HCT116 (cell line): Measurements from ENCODE around the gene KRTAP5-4. TPM values are rescaled to one million over a fixed set of nuclear protein-coding genes. Genes with fewer than 3 reads are reported as not detected.

Experiments used
- ATAC-seq: fragments of 200-7000 bp; cut with Tn5 transposase; 2 replicates; pipeline ENCODE4 v1.9.1; 2020; ENCODE audit warnings: mild to moderate bottlenecking, moderate library complexity
- BruUV-seq: library from RNA; stranded (reverse); fragments of 400-500 nt; replicated peaks from 2 replicates; lab custom pipeline; 2021; lab: Mats Ljungman, UMichigan
- CTCF ChIA-PET: fragments of 300-600 bp; sonication (Branson Sonifier 250); formaldehyde crosslinking; loops from one replicate; lab custom pipeline; 2021; ENCODE audit warnings: antibody characterized with exemption; lab: Charles Lee
- POLR2A ChIA-PET: fragments of 300-600, 350-600 bp; sonication (Branson Sonifier 250); formaldehyde crosslinking; loops from one replicate; lab custom pipeline; 2021; ENCODE audit warnings: antibody characterized with exemption; lab: Charles Lee
- RAD21 ChIA-PET, 2 experiments: fragments of 300-600 bp; sonication (Branson Sonifier 250); formaldehyde crosslinking; loops; one replicate each; lab custom pipeline; 2023; ENCODE audit warnings: low total read pairs in 2 of 2; ENCODE audit not compliant: uncharacterized antibody in 2 of 2, unreplicated experiment in 2 of 2, low non-redundant PET in 1 of 2; lab: Charles Lee
- DNase-seq: peaks from one replicate; pipeline ENCODE4 v3.0.0-alpha.2; 2010; ENCODE audit warnings: low read depth, low spot score
- H2AFZ ChIP-seq: fragments of 200-600 bp; shearing (Covaris generic), sonication (generic); 2 replicates; pipeline ENCODE4 v1.6.1; 2017; ENCODE audit warnings: low read depth, mixed run types, mixed read lengths, antibody characterized with exemption, low read length; ENCODE audit not compliant: poor library complexity, severe bottlenecking
- H3K27ac ChIP-seq: 2 replicates; pipeline ENCODE4 v1.5.1; 2012; ENCODE audit warnings: low read depth, low read length
- H3K27me3 ChIP-seq: fragments of 200-600 bp; sonication (generic); 2 replicates; pipeline ENCODE4 v1.6.1; 2016; ENCODE audit warnings: mixed run types, low read length, mixed read lengths; ENCODE audit not compliant: insufficient read depth
- H3K36me3 ChIP-seq, 2 experiments: fragments of 200-500 bp in 1 of 2; fragments of 200-600 bp in 1 of 2; sonication (Bioruptor generic) in 1 of 2; sonication (generic) in 1 of 2; 2 replicates each; pipeline versions ENCODE4 v1.5.1 to v1.6.1; 2014 to 2016; ENCODE audit warnings: low read length in 2 of 2, inconsistent platforms in 1 of 2, mixed read lengths in 1 of 2, mixed run types in 1 of 2; ENCODE audit not compliant: insufficient read depth in 2 of 2, control insufficient read depth in 1 of 2
- H3K4me1 ChIP-seq, 2 experiments: fragments of 200-600 bp in 1 of 2; sonication (generic) in 1 of 2; 2 replicates each; pipeline versions ENCODE4 v1.5.1 to v1.6.1; 2012 to 2017; ENCODE audit warnings: low read length in 2 of 2, inconsistent platforms in 1 of 2, mild to moderate bottlenecking in 1 of 2, mixed read lengths in 1 of 2, mixed run types in 1 of 2, moderate library complexity in 1 of 2; ENCODE audit not compliant: insufficient read depth in 2 of 2, control insufficient read depth in 1 of 2
- H3K4me2 ChIP-seq: fragments of 200-600 bp; sonication (generic); 2 replicates; pipeline ENCODE4 v1.6.1; 2017; ENCODE audit warnings: mixed run types, low read length, mixed read lengths
- H3K4me3 ChIP-seq, 2 experiments: fragments of 200-600 bp in 1 of 2; sonication (generic) in 1 of 2; replicated peaks in 1 of 2; 2 replicates each; pipeline ENCODE4 v1.5.1; 2011 to 2016; ENCODE audit warnings: low read length in 2 of 2, control low read depth in 1 of 2, low read depth in 1 of 2, mild to moderate bottlenecking in 1 of 2, mixed read lengths in 1 of 2, mixed run types in 1 of 2
- H3K79me2 ChIP-seq: fragments of 200-600 bp; sonication (generic); 2 replicates; pipeline ENCODE4 v1.6.1; 2017; ENCODE audit warnings: mild to moderate bottlenecking, mixed run types, low read length, moderate library complexity, mixed read lengths; ENCODE audit not compliant: insufficient read depth
- H3K9ac ChIP-seq: fragments of 200-600 bp; sonication (generic); 2 replicates; pipeline ENCODE4 v1.6.1; 2016; ENCODE audit warnings: low read length, mixed read lengths
- H3K9me2 ChIP-seq: fragments of 200-600 bp; sonication (generic), shearing (Covaris generic); 2 replicates; pipeline ENCODE4 v1.6.1; 2017; ENCODE audit warnings: mixed run types, mild to moderate bottlenecking, moderate library complexity; ENCODE audit not compliant: insufficient read depth
- H3K9me3 ChIP-seq, 2 experiments: fragments of 200-500 bp in 1 of 2; fragments of 200-600 bp in 1 of 2; sonication (Bioruptor generic) in 1 of 2; sonication (generic) in 1 of 2; 2 replicates each; pipeline ENCODE4 v1.6.1; 2014 to 2017; ENCODE audit warnings: low read length in 2 of 2, mixed read lengths in 2 of 2, inconsistent platforms in 1 of 2, low read depth in 1 of 2, mild to moderate bottlenecking in 1 of 2, mixed run types in 1 of 2, moderate library complexity in 1 of 2; ENCODE audit not compliant: control insufficient read depth in 1 of 2, insufficient read depth in 1 of 2
- H4K20me1 ChIP-seq: fragments of 200-600 bp; sonication (generic), shearing (Covaris generic); 2 replicates; pipeline ENCODE4 v1.6.1; 2017; ENCODE audit warnings: mixed run types, mild to moderate bottlenecking, moderate library complexity; ENCODE audit not compliant: insufficient read depth
- ATF3 ChIP-seq: IDR thresholded peaks from 2 replicates; pipeline ENCODE4 v1.6.1; 2012
- CBX3 ChIP-seq: IDR thresholded peaks from 2 replicates; pipeline ENCODE4 v1.6.1; 2012; ENCODE audit warnings: low read depth
- EGR1 ChIP-seq: IDR thresholded peaks from 2 replicates; pipeline ENCODE4 v1.6.1; 2012; ENCODE audit warnings: low read depth
- EZH2phosphoT487 ChIP-seq: fragments of 200-600 bp; IDR thresholded peaks from 2 replicates; pipeline ENCODE4 v1.6.1; 2018; ENCODE audit warnings: antibody characterized with exemption, borderline replicate concordance
- MAX ChIP-seq: IDR thresholded peaks from 2 replicates; pipeline ENCODE4 v1.6.1; 2012
- POLR2A ChIP-seq: IDR thresholded peaks from 2 replicates; pipeline ENCODE4 v1.7.0; 2011; ENCODE audit warnings: borderline replicate concordance; ENCODE audit not compliant: insufficient read depth, insufficient read length; ENCODE audit errors: extremely low read depth
- POLR2AphosphoS5 ChIP-seq: IDR thresholded peaks from 2 replicates; pipeline ENCODE4 v1.6.1; 2011; ENCODE audit warnings: mild to moderate bottlenecking, low read depth, low read length, moderate library complexity
- RAD21 ChIP-seq: IDR thresholded peaks from 2 replicates; pipeline ENCODE4 v1.6.1; 2012; ENCODE audit warnings: low read depth, mild to moderate bottlenecking
- REST ChIP-seq: IDR thresholded peaks from 2 replicates; pipeline ENCODE4 v1.6.1; 2012; ENCODE audit warnings: low read depth
- SIN3A ChIP-seq: IDR thresholded peaks from 2 replicates; pipeline ENCODE4 v1.6.1; 2012; ENCODE audit warnings: low read depth
- SP1 ChIP-seq: IDR thresholded peaks from 2 replicates; pipeline ENCODE4 v1.6.1; 2012; ENCODE audit warnings: low read depth
- SRF ChIP-seq: IDR thresholded peaks from 2 replicates; pipeline ENCODE4 v1.6.1; 2012; ENCODE audit warnings: low read depth
- YY1 ChIP-seq: IDR thresholded peaks from 2 replicates; pipeline ENCODE4 v1.6.1; 2011; ENCODE audit warnings: low read length, low read depth, moderate library complexity, mild to moderate bottlenecking; ENCODE audit not compliant: insufficient replicate concordance; ENCODE audit errors: extremely low read depth
- ZBTB33 ChIP-seq: IDR thresholded peaks from 2 replicates; pipeline ENCODE4 v1.6.1; 2011; ENCODE audit warnings: mild to moderate bottlenecking, low read length, moderate library complexity; ENCODE audit not compliant: insufficient replicate concordance; ENCODE audit errors: extremely low read depth
- ZFX ChIP-seq: fragments of 450-650 bp; IDR thresholded peaks from 2 replicates; pipeline ENCODE4 v1.6.1; 2017
- ZNF274 ChIP-seq: fragments of 200-500 bp; sonication (Bioruptor generic); IDR thresholded peaks from 2 replicates; pipeline ENCODE4 v1.6.1; 2014; ENCODE audit warnings: mild to moderate bottlenecking, low read depth, low read length, inconsistent platforms
- intact Hi-C: fragments of 100-400 bp; cut with micrococcal nuclease; formaldehyde crosslinking; loops from 2 replicates; pipeline ENCODE4 v1.10.0; 2022
- total RNA-seq: library from RNA; stranded (reverse); gene quantifications from one replicate; pipeline ENCODE4 v1.2.1, GENCODE V29; 2021; ENCODE audit not compliant: unreplicated experiment

Gene KRTAP5-4
- total RNA-seq, 1 experiment from 2014 or later, result not detected

- Histone ChIP-seq H3K27ac (no peak overlapping the region), H3K4me2 (no peak overlapping the region), H4K20me1 (no peaks in the 10 kb centered on the region), H3K27me3 (no peaks in the 10 kb centered on the region; the same call in 1 of the 2 replicates), H3K9ac (no peak overlapping the region), H3K9me3 (no peaks in the 10 kb centered on the region), H3K36me3 (no peaks in the 10 kb centered on the region), H3K79me2 (no peaks in the 10 kb centered on the region), H2AFZ (no peak overlapping the region), H3K4me1 (no peaks in the 10 kb centered on the region), H3K9me2 (no peaks in the 10 kb centered on the region), H3K4me3 (no peak overlapping the region)
- ATAC-seq (no peak), DNase-seq (no peak)
- intact Hi-C loops, result no loop called here
- BruUV-seq, result no TSS peak
- ChIA-PET RAD21 (no interaction called here), CTCF (no interaction called here), POLR2A (interaction anchor here (0.6 kb wide), 1 partner anchor 62 kb away, joined by 4 read pairs; no protein-coding TSS in a partner anchor)
- TF ChIP-seq POLR2A (no peak), RAD21 (no peak), EGR1 (no peak)
Observed at GRCh38 chr11:1619449-1619848, 2.5 kb downstream of the KRTAP5-4 start.

GRCh38 chr11:1618231-1618630 is 3.7 kb downstream of the KRTAP5-4 start:
- H3K4me3 ChIP-seq, result no peak overlapping the region
- no TSS peak for BruUV-seq
- no peaks in the 10 kb centered on the region for H3K4me1 ChIP-seq
- intact Hi-C loops, result no loop called here
- no peak overlapping the region for H3K27ac ChIP-seq
- RAD21 ChIA-PET, result no interaction called here
- no peaks in the 10 kb centered on the region for H3K79me2 ChIP-seq
- no peak for DNase-seq
- no peaks in the 10 kb centered on the region for H3K9me3 ChIP-seq
- CTCF ChIA-PET, result interaction anchor here (1.6 kb wide), 1 partner anchor 23 kb away, joined by 5 read pairs; no protein-coding TSS in a partner anchor
- no peaks in the 10 kb centered on the region; the same call in 1 of the 2 replicates for H3K27me3 ChIP-seq
- H3K36me3 ChIP-seq, result no peaks in the 10 kb centered on the region
- no peak overlapping the region for H3K4me2 ChIP-seq
- no peaks in the 10 kb centered on the region for H4K20me1 ChIP-seq
- POLR2A ChIA-PET, result no interaction called here
- H3K9ac ChIP-seq, result no peak overlapping the region
- ATAC-seq, result no peak
- no peak overlapping the region for H2AFZ ChIP-seq
- H3K9me2 ChIP-seq, result no peaks in the 10 kb centered on the region
- TF ChIP-seq ATF3 (no peak), ZFX (no peak), SIN3A (no peak), CBX3 (no peak), REST (no peak), EZH2phosphoT487 (no peak), ZNF274 (no peak), ZBTB33 (no peak), SRF (no peak), POLR2AphosphoS5 (no peak), YY1 (no peak), POLR2A (no peak), MAX (no peak), RAD21 (no peak), SP1 (no peak)
